Left colon (tissue), 2 donors: ENCODE results near the gene CCL4. TPM values are rescaled to one million over a fixed set of nuclear protein-coding genes. Genes with fewer than 3 reads are reported as not detected.
A peak's percentile ranks its signal among the peaks of the same experiment; 100 is the strongest.
"Not testable (repeated sequence)": the region's sequence is repeated elsewhere in the genome, so short reads cannot be mapped to it uniquely, and the experiment has no call there.

Experiments used
- ATAC-seq: fragments of 200-7000 bp; cut with Tn5 transposase; one replicate; pipeline ENCODE4 v1.9.1; 2020; ENCODE audit warnings: mild to moderate bottlenecking, moderate library complexity
- DNase-seq, 2 donors: peaks; one replicate each; pipeline ENCODE4 v3.0.0-alpha.2; 2020
- intact Hi-C, 2 donors: fragments of 100-400 bp; cut with DNase I in 1 of 2; cut with micrococcal nuclease in 1 of 2; formaldehyde crosslinking; loops; one replicate each; pipeline versions ENCODE4 v1.11.2 to v1.14.0; 2022; cut with DNase I, micrococcal nuclease
- total RNA-seq, 2 donors: library from RNA; stranded (reverse); fragmentation: NEBNext Ultra II Directional; extraction: Animal tissue kit (Norgen Biotek cat#: 25700); gene quantifications; one replicate each; pipeline ENCODE4 v1.2.1, GENCODE V29; 2021
- donor health status: DM: no; HTN: no; CAD: no.
- donor health status: DM: yes; HTN: yes; CAD: no.

CCL4 gene
- total RNA-seq, 2 donors from 2014 or later = 2.2 to 4.5 TPM

- ATAC-seq (no peak), DNase-seq (no peak)
- intact Hi-C loops = no loop called here
These were observed 16.8 kb upstream of the CCL4 start for GRCh38 chr17:36086791-36087190.

GRCh38 chr17:36087471-36087870 lies 16.2 kb upstream of the CCL4 start:
- peak; percentile 59 for ATAC-seq
- intact Hi-C loops, DNase-seq: not testable (repeated sequence)

GRCh38 chr17:36087897-36088572 lies 15.6 kb upstream of the CCL4 start:
- ATAC-seq, DNase-seq, intact Hi-C loops: not testable (repeated sequence)

GRCh38 chr17:36088670-36089338 lies 14.8 kb upstream of the CCL4 start:
- intact Hi-C loops = no loop called here
- ATAC-seq (no peak), DNase-seq (no peak)

- intact Hi-C loops = no loop called here
- DNase-seq (no peak), ATAC-seq (no peak)
These were observed 14.2 kb upstream of the CCL4 start for GRCh38 chr17:36089339-36089865.

GRCh38 chr17:36089888-36090836 lies 13.5 kb upstream of the CCL4 start, which contains the start of gene CCL3:
Gene CCL3, minus strand, starts transcription at chr17:36090143. Its CDS starts 85 bp downstream, at chr17:36090058.
- intact Hi-C loops = no loop called here
- ATAC-seq (peak; percentile 29), DNase-seq (peak in 1 of 2 donors; percentile 23)

GRCh38 chr17:36092230-36092629 lies 11.4 kb upstream of the CCL4 start:
- intact Hi-C loops = no loop called here
- ATAC-seq (no peak), DNase-seq (no peak)

GRCh38 chr17:36092715-36093114 lies 10.9 kb upstream of the CCL4 start:
- ATAC-seq, DNase-seq, intact Hi-C loops: not testable (repeated sequence)

- intact Hi-C loops = no loop called here
- ATAC-seq (no peak), DNase-seq (no peak)
These were observed 9.4 kb upstream of the CCL4 start for GRCh38 chr17:36094232-36094631.

- no peak for ATAC-seq
- intact Hi-C loops = no loop called here
- DNase-seq = no peak
These were observed 8.9 kb upstream of the CCL4 start for GRCh38 chr17:36094746-36095145.

GRCh38 chr17:36095992-36096391 lies 7.6 kb upstream of the CCL4 start:
- DNase-seq = no peak
- no peak for ATAC-seq
- intact Hi-C loops = no loop called here

GRCh38 chr17:36099004-36099403 lies 4.6 kb upstream of the CCL4 start:
- ATAC-seq, DNase-seq, intact Hi-C loops: not testable (repeated sequence)

GRCh38 chr17:36104246-36104645 lies 619 bp downstream of the CCL4 start:
- DNase-seq, ATAC-seq, intact Hi-C loops: not testable (repeated sequence)

- no peak for ATAC-seq
- DNase-seq = no peak
- intact Hi-C loops = no loop called here
These were observed 1.1 kb downstream of the CCL4 start for GRCh38 chr17:36104701-36105181.

GRCh38 chr17:36105781-36106492 lies 2.3 kb downstream of the CCL4 start:
- intact Hi-C loops = no loop called here
- ATAC-seq = no peak

GRCh38 chr17:36106493-36106835 lies 2.8 kb downstream of the CCL4 start:
- intact Hi-C loops = no loop called here
- no peak for ATAC-seq
- DNase-seq = no peak

More at GRCh38 chr17:36105781-36106492, 2.3 kb downstream of the CCL4 start:
- DNase-seq = no peak

- ATAC-seq (no peak), DNase-seq (no peak)
- intact Hi-C loops = no loop called here
These were observed 4.0 kb downstream of the CCL4 start for GRCh38 chr17:36107660-36108059.

GRCh38 chr17:36108265-36108664 lies 4.6 kb downstream of the CCL4 start:
- intact Hi-C loops, DNase-seq, ATAC-seq: not testable (repeated sequence)
